NCI-H2227 (cell line): ENCODE measurements around the gene PHETA1.
A peak's percentile ranks its signal among the peaks of the same experiment; 100 is the strongest.

ENCODE experiments used
- DNase-seq: peaks from one replicate; lab custom pipeline; 2025; ENCODE audit not compliant: unreplicated experiment; lab: John Stamatoyannopoulos, UW

The PHETA1 gene

GRCh38 chr12:111327474-111327873, 41.4 kb downstream of the PHETA1 start:
- DNase-seq: no peak

- no peak for DNase-seq
Measured at GRCh38 chr12:111322336-111323250, 46.3 kb downstream of the PHETA1 start.

GRCh38 chr12:111321317-111321716, 47.6 kb downstream of the PHETA1 start:
- DNase-seq: no peak

GRCh38 chr12:111320258-111321050, 48.4 kb downstream of the PHETA1 start:
- DNase-seq: no peak

- DNase-seq: no peak
Measured at GRCh38 chr12:111319600-111320257, 49.2 kb downstream of the PHETA1 start.

GRCh38 chr12:111318450-111318849, 50.4 kb downstream of the PHETA1 start:
- no peak for DNase-seq

GRCh38 chr12:111316671-111317070, 52.2 kb downstream of the PHETA1 start:
- no peak for DNase-seq

- DNase-seq: no peak
Measured at GRCh38 chr12:111314953-111315539, 53.8 kb downstream of the PHETA1 start.

- peak; percentile 89 for DNase-seq
Measured at GRCh38 chr12:111313833-111314259, 55.0 kb downstream of the PHETA1 start.

GRCh38 chr12:111312708-111313107, 56.2 kb downstream of the PHETA1 start:
- no peak for DNase-seq

GRCh38 chr12:111312016-111312415, 56.9 kb downstream of the PHETA1 start:
- DNase-seq: no peak

- DNase-seq: no peak
Measured at GRCh38 chr12:111311011-111311410, 57.9 kb downstream of the PHETA1 start.
